ENCODE measurements around the gene SLC22A23.

The SLC22A23 gene

GRCh38 chr6:3366596-3367413 is 90.0 kb downstream of the SLC22A23 start:
- DNase-seq, result no peak

- DNase-seq, result no peak
These were observed 92.5 kb downstream of the SLC22A23 start for GRCh38 chr6:3364391-3364790.

GRCh38 chr6:3363296-3364025 is 93.4 kb downstream of the SLC22A23 start:
- peak; percentile 6 for DNase-seq

- no peak for DNase-seq
These were observed 95.4 kb downstream of the SLC22A23 start for GRCh38 chr6:3361312-3362037.

- no peak for DNase-seq
These were observed 96.2 kb downstream of the SLC22A23 start for GRCh38 chr6:3360727-3361045.

- no peak for DNase-seq
These were observed 96.7 kb downstream of the SLC22A23 start for GRCh38 chr6:3359973-3360726.

- DNase-seq, result no peak
These were observed 97.6 kb downstream of the SLC22A23 start for GRCh38 chr6:3359101-3359752.

GRCh38 chr6:3358413-3359100 is 98.3 kb downstream of the SLC22A23 start:
- no peak for DNase-seq

GRCh38 chr6:3357678-3358077 is 99.2 kb downstream of the SLC22A23 start:
- DNase-seq, result no peak

GRCh38 chr6:3356824-3357420 is 99.9 kb downstream of the SLC22A23 start:
- no peak for DNase-seq

- DNase-seq, result peak; percentile 4
These were observed 100.6 kb downstream of the SLC22A23 start for GRCh38 chr6:3356056-3356823.

GRCh38 chr6:3355358-3356055 is 101.3 kb downstream of the SLC22A23 start:
- no peak for DNase-seq

- DNase-seq, result no peak
These were observed 101.9 kb downstream of the SLC22A23 start for GRCh38 chr6:3355011-3355357.

GRCh38 chr6:3353939-3354338 is 102.9 kb downstream of the SLC22A23 start:
- no peak for DNase-seq

GRCh38 chr6:3353213-3353903 is 103.5 kb downstream of the SLC22A23 start:
- no peak for DNase-seq

GRCh38 chr6:3352678-3353077 is 104.2 kb downstream of the SLC22A23 start:
- DNase-seq, result peak; percentile 17

- DNase-seq, result no peak
These were observed 104.9 kb downstream of the SLC22A23 start for GRCh38 chr6:3351829-3352524.

GRCh38 chr6:3351105-3351676 is 105.7 kb downstream of the SLC22A23 start:
- DNase-seq, result peak; percentile 40

Data from DMS79 treated with DMSO at 0.1 percent for 48 hours (cell line).